SK-N-MC (cell line): ENCODE results near the gene ANXA1.

Source experiments
- DNase-seq: peaks from one replicate; pipeline ENCODE4 v3.0.0-alpha.2; 2011; ENCODE audit warnings: low read depth, low spot score
- H3K27ac ChIP-seq: fragments of 200-600 bp; sonication (generic); 2 replicates; pipeline ENCODE4 v1.5.1; 2016; ENCODE audit warnings: mixed run types
- H3K36me3 ChIP-seq: fragments of 200-600 bp; sonication (generic); 2 replicates; pipeline ENCODE4 v1.6.1; 2017; ENCODE audit warnings: antibody characterized with exemption, low read length, mixed read lengths; ENCODE audit not compliant: insufficient read depth
- H3K4me3 ChIP-seq: fragments of 200-600 bp; sonication (generic); 2 replicates; pipeline ENCODE4 v1.5.1; 2016
- H3K9ac ChIP-seq: fragments of 200-600 bp; sonication (generic); 2 replicates; pipeline ENCODE4 v1.8.0; 2017; ENCODE audit warnings: mixed run types, mixed read lengths; ENCODE audit not compliant: insufficient read length
- H3K9me3 ChIP-seq: fragments of 200-600 bp; sonication (generic); 2 replicates; pipeline ENCODE4 v1.6.1; 2017; ENCODE audit warnings: low read depth, mild to moderate bottlenecking, antibody characterized with exemption, low read length, moderate library complexity, mixed read lengths
- EZH2 ChIP-seq: fragments of 200-600 bp; sonication (generic); IDR thresholded peaks from one replicate; pipeline ENCODE4 v1.6.1; 2017; ENCODE audit warnings: antibody characterized with exemption
- FOXP2 ChIP-seq: optimal IDR thresholded peaks from 2 replicates; pipeline ENCODE3; 2011; ENCODE audit warnings: mild to moderate bottlenecking, moderate library complexity; ENCODE audit not compliant: insufficient read depth; ENCODE audit errors: extremely low read length, control extremely low read depth
- POLR2AphosphoS5 ChIP-seq: IDR thresholded peaks from 2 replicates; pipeline ENCODE4 v1.6.1; 2012; ENCODE audit warnings: mild to moderate bottlenecking, low read depth, low read length, borderline replicate concordance

The ANXA1 gene

GRCh38 chr9:73200694-73201452 lies 49.2 kb downstream of the ANXA1 start:
- TF ChIP-seq FOXP2 (no peak), POLR2AphosphoS5 (no peak), EZH2 (no peak)
- Histone ChIP-seq H3K27ac (no peak overlapping the region), H3K4me3 (peak overlapping the region; percentile 7; the same call in 1 of the 2 replicates), H3K36me3 (no peaks in the 10 kb centered on the region), H3K9me3 (no peaks in the 10 kb centered on the region), H3K9ac (no peak overlapping the region)
- DNase-seq = no peak

DNA sequence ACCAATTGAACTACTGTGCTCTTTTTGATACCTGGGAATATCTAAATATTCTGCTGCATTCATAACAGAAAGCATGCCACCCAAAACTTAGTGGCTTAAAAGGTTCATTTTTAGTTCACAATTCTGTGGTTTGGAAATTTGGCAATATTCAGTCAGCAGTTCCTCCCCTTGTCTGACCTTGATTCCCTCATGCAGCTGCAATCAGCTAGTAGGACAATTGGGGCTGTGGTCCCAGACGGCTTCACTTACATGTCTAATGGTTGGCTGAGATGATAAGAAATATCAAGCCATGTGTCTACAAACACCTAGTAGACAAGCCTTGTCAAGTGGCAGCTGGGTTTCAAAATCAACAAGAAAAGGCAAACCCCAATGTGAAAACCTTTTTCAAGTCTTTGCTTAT lies 51.3 kb downstream of the ANXA1 start:
- Histone ChIP-seq H3K27ac (no peak overlapping the region), H3K4me3 (no peak overlapping the region), H3K9ac (no peak overlapping the region), H3K36me3 (no peaks in the 10 kb centered on the region), H3K9me3 (no peaks in the 10 kb centered on the region)
- TF ChIP-seq POLR2AphosphoS5 (no peak), EZH2 (no peak), FOXP2 (no peak)
- no peak for DNase-seq

GRCh38 chr9:73204936-73205335 lies 53.3 kb downstream of the ANXA1 start:
- Histone ChIP-seq H3K9ac (no peak overlapping the region), H3K27ac (no peak overlapping the region), H3K4me3 (no peak overlapping the region), H3K36me3 (no peaks in the 10 kb centered on the region), H3K9me3 (no peaks in the 10 kb centered on the region)
- DNase-seq = no peak
- no peak for TF ChIP-seq EZH2
- TF ChIP-seq POLR2AphosphoS5 = no peak
- no peak for TF ChIP-seq FOXP2

DNA sequence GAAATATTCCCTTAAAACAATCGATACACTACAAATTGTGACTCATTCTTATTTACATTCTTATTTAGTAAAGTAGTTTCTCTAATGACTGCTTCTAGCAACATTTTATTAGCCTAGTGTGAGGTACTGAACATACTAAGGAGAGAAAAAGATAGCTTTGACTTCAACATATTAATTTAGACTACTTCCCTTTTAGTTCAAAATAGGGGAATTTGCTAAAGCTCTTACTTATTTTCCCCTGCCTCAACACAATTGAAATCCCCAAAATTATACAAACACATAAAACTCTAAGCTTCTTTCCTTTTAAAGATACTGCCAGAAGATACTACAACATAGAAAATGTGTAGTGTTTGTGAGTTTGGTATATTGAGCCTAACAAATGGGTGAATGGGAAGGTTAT lies 55.2 kb downstream of the ANXA1 start:
- no peak overlapping the region for H3K9ac ChIP-seq
- H3K36me3 ChIP-seq = no peaks in the 10 kb centered on the region
- TF ChIP-seq EZH2 (no peak), FOXP2 (no peak), POLR2AphosphoS5 (no peak)
- H3K27ac ChIP-seq = no peak overlapping the region
- H3K4me3 ChIP-seq = no peak overlapping the region
- H3K9me3 ChIP-seq = no peaks in the 10 kb centered on the region
- no peak for DNase-seq

DNA sequence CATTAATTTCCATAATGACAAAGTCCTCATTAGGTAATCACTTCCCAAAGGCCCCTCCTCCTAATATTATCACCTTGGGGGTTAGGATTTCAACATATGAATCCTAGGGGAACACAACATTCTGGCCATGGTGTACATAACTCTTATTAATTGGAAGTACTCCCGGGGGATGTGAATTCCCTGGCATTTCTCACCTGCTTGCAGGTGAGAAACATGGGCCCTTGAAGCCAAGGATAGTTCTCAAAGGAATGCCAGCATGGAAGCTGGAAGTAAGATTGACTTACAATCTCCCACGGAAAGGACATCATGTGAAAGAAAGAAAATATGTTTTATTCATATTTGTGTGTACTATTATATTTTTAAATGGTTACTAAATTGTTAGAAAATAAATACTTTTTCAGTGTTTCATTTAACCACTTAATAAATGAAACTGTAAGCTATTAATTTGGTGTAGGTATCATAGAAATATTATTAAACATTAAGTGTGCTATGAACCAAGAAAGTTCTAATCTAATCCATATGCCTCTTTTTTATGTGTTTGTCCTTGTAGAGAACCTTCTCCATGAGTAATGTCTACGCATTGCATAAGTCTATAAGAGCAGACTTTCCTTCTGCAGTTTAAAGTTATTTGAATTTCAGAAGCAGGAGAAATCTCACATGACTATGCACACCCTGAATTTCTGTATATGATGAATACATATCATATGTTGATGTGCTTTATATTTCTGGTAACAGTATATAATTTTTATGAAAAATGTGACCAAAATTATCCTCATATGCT lies 59.4 kb downstream of the ANXA1 start:
- no peak for DNase-seq
- TF ChIP-seq FOXP2 = no peak
- TF ChIP-seq POLR2AphosphoS5 = no peak
- no peak for TF ChIP-seq EZH2
- no peaks in the 10 kb centered on the region for H3K9me3 ChIP-seq
- no peak overlapping the region for H3K9ac ChIP-seq
- no peaks in the 10 kb centered on the region for H3K36me3 ChIP-seq
- H3K27ac ChIP-seq = no peak overlapping the region
- H3K4me3 ChIP-seq = no peak overlapping the region

DNA sequence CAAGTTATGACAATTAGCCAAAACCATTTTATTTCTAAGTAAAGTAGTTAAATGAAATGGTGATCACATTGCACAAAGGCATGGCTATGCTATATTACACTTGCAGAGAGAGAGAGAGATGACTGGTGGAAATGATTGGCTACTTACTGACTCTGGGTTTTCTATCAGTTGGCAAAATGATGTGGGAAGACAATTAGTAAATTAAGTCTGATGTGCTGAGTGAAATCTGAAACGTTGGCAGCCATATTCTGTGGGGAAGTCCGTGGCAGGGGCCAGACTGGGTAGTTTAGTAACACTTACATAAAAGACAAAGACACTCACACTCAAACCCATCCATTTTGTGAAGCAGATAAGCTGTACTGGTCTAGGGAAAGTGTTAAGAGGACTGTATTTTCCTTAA lies 61.6 kb downstream of the ANXA1 start:
- TF ChIP-seq EZH2 = no peak
- no peak for TF ChIP-seq FOXP2
- TF ChIP-seq POLR2AphosphoS5 = no peak
- Histone ChIP-seq H3K9me3 (no peaks in the 10 kb centered on the region), H3K9ac (no peak overlapping the region), H3K4me3 (no peak overlapping the region), H3K36me3 (no peaks in the 10 kb centered on the region), H3K27ac (no peak overlapping the region)
- no peak for DNase-seq

DNA sequence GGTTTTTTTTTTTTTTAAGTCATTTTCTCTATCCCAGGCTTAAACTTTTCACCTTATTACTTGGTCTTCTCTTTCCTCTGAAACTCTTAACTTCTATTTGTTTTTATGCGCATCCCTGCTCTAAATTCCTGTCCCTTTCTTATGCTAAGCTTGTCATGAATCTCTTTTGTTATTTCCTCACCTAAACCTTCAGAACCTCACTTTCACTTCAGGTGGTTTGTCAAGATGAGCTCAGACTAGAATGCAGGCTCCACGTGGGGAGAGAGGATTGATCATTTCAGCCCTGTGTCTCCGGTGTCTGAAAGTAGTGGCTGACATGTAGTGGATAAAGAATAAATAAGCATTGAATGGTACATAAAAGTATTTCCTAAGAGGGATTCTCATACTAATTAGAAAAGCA lies 63.6 kb downstream of the ANXA1 start:
- Histone ChIP-seq H3K9ac (no peak overlapping the region), H3K36me3 (no peaks in the 10 kb centered on the region), H3K4me3 (no peak overlapping the region), H3K27ac (no peak overlapping the region), H3K9me3 (no peaks in the 10 kb centered on the region)
- no peak for DNase-seq
- TF ChIP-seq POLR2AphosphoS5 = no peak
- no peak for TF ChIP-seq EZH2
- no peak for TF ChIP-seq FOXP2

GRCh38 chr9:73216100-73216499 lies 64.4 kb downstream of the ANXA1 start:
- H3K9me3 ChIP-seq = no peaks in the 10 kb centered on the region
- no peak overlapping the region for H3K4me3 ChIP-seq
- no peaks in the 10 kb centered on the region for H3K36me3 ChIP-seq
- no peak overlapping the region for H3K27ac ChIP-seq
- DNase-seq = no peak
- H3K9ac ChIP-seq = no peak overlapping the region
- TF ChIP-seq POLR2AphosphoS5 = no peak
- no peak for TF ChIP-seq FOXP2
